Naive B cell (primary cell): Measurements from ENCODE around the gene CD300LD. TPM values are rescaled to one million over a fixed set of nuclear protein-coding genes. Genes with fewer than 3 reads are reported as not detected.
"Not testable (repeated sequence)": the region's sequence is repeated elsewhere in the genome, so short reads cannot be mapped to it uniquely, and the experiment has no call there.

ENCODE experiments used
- ATAC-seq, 2 donors: fragments of 150-1000 bp; cut with Tn5 transposase; 2 replicates each; pipeline ENCODE4 v1.10.0; 2021; ENCODE audit warnings: low read depth in 2 of 2, mild to moderate bottlenecking in 2 of 2, moderate library complexity in 2 of 2
- DNase-seq: peaks from one replicate; pipeline ENCODE4 v3.0.0; 2022
- H3K27ac Mint-ChIP-seq, 6 donors: one replicate each; pipeline ENCODE4 v1.8.0; 2020 to 2022; ENCODE audit warnings: mild to moderate bottlenecking in 6 of 6, mixed read lengths in 6 of 6, moderate library complexity in 5 of 6, inconsistent platforms in 2 of 6
- H3K27me3 Mint-ChIP-seq, 3 donors: one replicate each; pipeline ENCODE4 v1.8.0; 2021 to 2022; ENCODE audit warnings: mixed read lengths in 3 of 3, mild to moderate bottlenecking in 1 of 3
- H3K36me3 Mint-ChIP-seq, 2 donors: one replicate each; pipeline ENCODE4 v1.8.0; 2020 to 2022; ENCODE audit warnings: mixed read lengths in 2 of 2, inconsistent platforms in 1 of 2, mild to moderate bottlenecking in 1 of 2
- H3K4me1 Mint-ChIP-seq, 3 donors: one replicate each; pipeline ENCODE4 v1.8.0; 2020 to 2022; ENCODE audit warnings: mixed read lengths in 3 of 3, inconsistent platforms in 1 of 3, mild to moderate bottlenecking in 1 of 3, moderate library complexity in 1 of 3
- H3K4me3 Mint-ChIP-seq, 8 donors: one replicate each; pipeline ENCODE4 v1.8.0; 2020 to 2022; ENCODE audit warnings: mild to moderate bottlenecking in 8 of 8, mixed read lengths in 8 of 8, moderate library complexity in 8 of 8, inconsistent platforms in 2 of 8
- H3K9me3 Mint-ChIP-seq, 7 donors: one replicate each; pipeline ENCODE4 v1.8.0; 2020 to 2022; ENCODE audit warnings: mixed read lengths in 7 of 7, mild to moderate bottlenecking in 5 of 7, inconsistent platforms in 2 of 7, moderate library complexity in 1 of 7
- polyA plus RNA-seq, 6 donors: library from polyadenylated mRNA; unstranded; fragments of 300-500 nt; fragmentation: Illumina TruSeq; gene quantifications; one replicate each; pipeline ENCODE4 v1.2.3, GENCODE V29; 2021; ENCODE audit warnings: low read depth in 6 of 6

CD300LD gene
- polyA plus RNA-seq, 6 donors from 2014 or later = not detected

GRCh38 chr17:74584292-74585060 is 7.6 kb downstream of the CD300LD start:
- DNase-seq (no peak), ATAC-seq (no peak)
- Mint-ChIP-seq H3K27me3 (peaks cover 11 to 36% (median 29%) of the 10 kb centered on the region in 3 donors), H3K9me3 (peaks cover 0 to 9% (median 1%) of the 10 kb centered on the region in 7 donors), H3K4me1 (peaks cover 4 to 10% (median 6%) of the 10 kb centered on the region in 3 donors), H3K27ac (no peak overlapping the region), H3K4me3 (no peak overlapping the region), H3K36me3 (no peaks in the 10 kb centered on the region)

DNA sequence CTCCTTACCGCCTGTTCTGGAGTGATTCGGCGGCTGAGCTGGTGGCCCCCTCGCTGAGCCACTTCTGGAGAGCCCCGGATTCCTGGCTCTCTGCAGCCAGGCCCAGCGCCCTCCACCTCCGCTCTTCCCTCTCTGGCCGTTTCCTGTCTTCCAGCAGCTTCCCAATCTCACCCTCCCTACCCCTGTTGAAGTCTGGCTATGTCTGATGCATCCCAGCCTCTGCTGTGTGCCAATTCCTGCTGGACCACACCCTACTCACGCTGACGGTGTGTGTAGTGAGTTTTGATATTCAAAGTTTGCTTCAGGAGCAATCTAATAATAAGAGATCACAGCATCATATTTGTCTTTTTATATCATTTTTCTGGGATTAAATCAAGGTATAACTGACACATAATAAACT is 9.4 kb downstream of the CD300LD start:
- Mint-ChIP-seq H3K9me3 (peaks cover 0 to 9% (median 1%) of the 10 kb centered on the region in 7 donors), H3K27ac (peak overlapping the region in 1 of 6 donors; percentile 44), H3K36me3 (no peaks in the 10 kb centered on the region), H3K27me3 (peaks cover 11 to 33% (median 26%) of the 10 kb centered on the region in 3 donors), H3K4me3 (no peak overlapping the region), H3K4me1 (peaks cover 6 to 13% (median 10%) of the 10 kb centered on the region in 3 donors)
- DNase-seq = no peak
- ATAC-seq = no peak

DNA sequence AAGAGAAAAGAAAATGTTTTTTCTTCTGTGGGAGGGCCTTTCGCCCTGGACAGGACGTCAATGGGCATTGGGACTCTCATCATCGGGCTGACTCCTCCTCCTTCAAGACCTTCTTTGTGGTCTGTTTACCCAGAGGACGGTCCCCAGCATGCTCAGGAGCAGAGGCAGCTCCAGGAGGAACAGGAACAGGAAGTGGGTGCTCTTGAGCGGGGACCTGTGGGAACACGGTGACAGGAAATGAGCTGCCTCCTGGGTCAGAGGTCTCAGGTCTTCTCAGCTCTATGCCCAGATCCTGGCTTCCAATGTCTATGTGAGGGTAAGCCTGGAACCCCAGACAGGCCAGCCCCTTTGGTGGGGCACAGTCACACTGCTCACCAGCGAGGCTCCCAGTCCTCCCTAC is 12.2 kb downstream of the CD300LD start:
- Mint-ChIP-seq H3K36me3 (no peaks in the 10 kb centered on the region), H3K27ac (no peak overlapping the region), H3K4me1 (peaks cover 6 to 18% (median 10%) of the 10 kb centered on the region in 3 donors), H3K4me3 (no peak overlapping the region), H3K27me3 (peaks cover 11 to 48% (median 32%) of the 10 kb centered on the region in 3 donors), H3K9me3 (peaks cover 0 to 4% (median 0%) of the 10 kb centered on the region in 7 donors)
- ATAC-seq (no peak), DNase-seq (no peak)

DNA sequence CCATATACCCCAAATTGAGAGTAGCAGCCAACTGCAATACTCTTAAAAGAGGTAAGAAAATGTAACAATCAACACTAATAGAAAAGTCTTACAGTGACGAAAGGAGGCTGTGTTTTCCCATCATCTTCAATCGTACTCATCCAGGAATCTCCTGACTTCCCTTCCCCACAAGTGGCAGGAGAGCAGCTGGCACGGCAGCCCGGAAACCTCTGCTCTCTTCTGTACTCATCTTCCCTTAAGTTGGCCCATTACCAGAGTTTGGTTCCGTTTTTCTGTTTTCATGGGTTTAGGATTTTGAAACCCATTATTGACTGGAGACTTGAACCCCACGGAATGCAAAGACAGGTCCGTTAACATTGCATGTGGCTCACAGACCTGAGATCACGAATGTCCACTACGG is 13.1 kb downstream of the CD300LD start:
- H3K4me3 Mint-ChIP-seq = no peak overlapping the region
- no peak for DNase-seq

GRCh38 chr17:74574489-74575142 is 17.5 kb downstream of the CD300LD start:
- Mint-ChIP-seq H3K4me3 (no peak overlapping the region), H3K27me3 (peaks cover 17 to 50% (median 47%) of the 10 kb centered on the region in 3 donors), H3K4me1 (peaks cover 0 to 12% (median 6%) of the 10 kb centered on the region in 3 donors), H3K36me3 (no peaks in the 10 kb centered on the region), H3K9me3 (peaks cover 0 to 3% (median 0%) of the 10 kb centered on the region in 7 donors), H3K27ac (no peak overlapping the region)
- no peak for DNase-seq
- no peak for ATAC-seq

More for the DNA sequence above, 13.1 kb downstream of the CD300LD start:
- H3K4me1 Mint-ChIP-seq = peaks cover 6 to 18% (median 10%) of the 10 kb centered on the region in 3 donors
- peak overlapping the region in 1 of 6 donors; percentile 25 for H3K27ac Mint-ChIP-seq
- ATAC-seq = no peak
- H3K36me3 Mint-ChIP-seq = no peaks in the 10 kb centered on the region
- peaks cover 11 to 46% (median 34%) of the 10 kb centered on the region in 3 donors for H3K27me3 Mint-ChIP-seq
- H3K9me3 Mint-ChIP-seq = peaks cover 0 to 2% (median 0%) of the 10 kb centered on the region in 7 donors

GRCh38 chr17:74573635-74574034 is 18.4 kb downstream of the CD300LD start:
- Mint-ChIP-seq H3K4me1 (peaks cover 7 to 16% (median 8%) of the 10 kb centered on the region in 3 donors), H3K27me3 (peaks cover 23 to 60% (median 50%) of the 10 kb centered on the region in 3 donors)
- H3K4me3 Mint-ChIP-seq, H3K9me3 Mint-ChIP-seq, H3K36me3 Mint-ChIP-seq, DNase-seq, H3K27ac Mint-ChIP-seq, ATAC-seq: not testable (repeated sequence)

DNA sequence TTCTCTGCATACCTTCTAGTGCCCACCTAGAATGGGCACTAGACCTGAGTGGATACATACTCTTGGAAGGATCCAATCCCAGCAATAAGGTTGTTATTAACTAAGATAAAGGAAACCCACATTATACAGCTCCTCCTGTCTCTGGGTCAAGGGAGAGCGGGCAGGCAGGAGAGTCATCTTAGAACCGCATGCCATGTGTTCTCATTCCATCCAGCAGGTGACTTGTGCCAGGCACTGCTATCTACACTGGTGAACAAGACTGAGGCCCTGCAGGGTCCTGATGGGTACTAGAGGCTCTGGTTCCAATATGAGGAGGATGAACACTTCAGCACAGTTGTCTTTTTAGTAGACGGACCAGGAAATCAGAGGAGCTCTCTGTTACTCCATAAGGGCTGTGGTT is 18.9 kb downstream of the CD300LD start:
- H3K27me3 Mint-ChIP-seq = peaks cover 28 to 64% (median 54%) of the 10 kb centered on the region in 3 donors
- H3K4me1 Mint-ChIP-seq = peaks cover 11 to 20% (median 11%) of the 10 kb centered on the region in 3 donors
- DNase-seq (no peak), ATAC-seq (no peak)
- peaks cover 0 to 8% of the 10 kb centered on the region in 2 donors for H3K36me3 Mint-ChIP-seq
- H3K9me3 Mint-ChIP-seq = peaks cover 0 to 7% (median 0%) of the 10 kb centered on the region in 7 donors
- H3K27ac Mint-ChIP-seq = no peak overlapping the region
- no peak overlapping the region for H3K4me3 Mint-ChIP-seq

GRCh38 chr17:74571621-74572270 is 20.3 kb downstream of the CD300LD start:
- ATAC-seq = no peak
- Mint-ChIP-seq H3K4me1 (peaks cover 13 to 33% (median 16%) of the 10 kb centered on the region in 3 donors), H3K36me3 (peaks cover 0 to 8% of the 10 kb centered on the region in 2 donors), H3K4me3 (no peak overlapping the region), H3K9me3 (peaks cover 0 to 8% (median 0%) of the 10 kb centered on the region in 7 donors), H3K27ac (no peak overlapping the region), H3K27me3 (peaks cover 28 to 61% (median 52%) of the 10 kb centered on the region in 3 donors)
- DNase-seq = no peak

DNA sequence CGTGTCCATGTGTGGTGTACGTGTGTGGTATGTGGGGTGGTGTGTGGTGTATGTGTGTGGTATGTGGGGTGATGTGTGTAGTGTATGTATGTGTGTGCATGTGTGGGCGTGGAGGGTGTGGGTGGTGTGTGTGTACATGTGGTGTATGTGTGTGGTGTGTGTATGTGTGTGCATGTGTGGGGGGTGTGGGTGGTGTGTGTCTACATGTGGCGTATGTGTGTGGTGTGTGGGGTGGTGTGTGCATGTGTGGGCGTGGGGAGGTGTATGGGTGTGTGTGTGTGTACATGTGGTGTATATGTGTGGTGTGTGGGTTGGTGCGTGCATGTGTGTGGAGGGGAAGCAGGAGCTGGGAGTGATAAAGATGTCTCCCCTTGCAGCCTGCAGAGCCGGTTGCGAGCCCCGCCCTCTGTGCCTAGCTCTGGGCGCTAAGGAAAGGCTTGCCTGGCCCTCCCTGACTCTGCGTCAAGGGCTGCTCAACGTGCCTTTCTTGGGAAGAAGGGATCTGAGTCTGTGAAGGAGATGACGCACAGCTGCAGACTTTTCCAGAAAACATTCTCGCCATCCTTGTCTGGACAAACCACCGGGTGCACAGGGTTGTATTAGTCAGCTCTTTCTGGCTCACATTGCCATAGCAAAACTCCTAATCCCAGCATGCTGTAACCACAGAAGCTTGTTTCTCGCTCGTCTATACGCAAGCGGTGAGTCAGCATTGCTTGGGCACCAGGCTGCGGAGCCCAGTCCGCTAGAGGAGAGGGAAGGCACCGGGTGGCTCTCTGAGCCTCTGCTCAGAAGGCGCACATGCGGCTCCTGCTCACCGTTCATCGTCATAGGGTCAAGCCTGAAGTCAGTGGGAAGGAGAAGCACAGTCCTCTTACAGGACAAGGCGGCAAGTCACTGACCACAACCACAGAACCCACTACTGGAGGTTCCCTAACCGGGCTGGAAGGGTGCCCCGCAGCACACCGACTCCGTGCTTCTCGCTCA is 22.8 kb downstream of the CD300LD start:
- Mint-ChIP-seq H3K4me1 (peaks cover 13 to 34% (median 16%) of the 10 kb centered on the region in 3 donors), H3K4me3 (no peak overlapping the region), H3K27ac (no peak overlapping the region), H3K27me3 (peaks cover 25 to 56% (median 46%) of the 10 kb centered on the region in 3 donors), H3K9me3 (peaks cover 0 to 8% (median 0%) of the 10 kb centered on the region in 7 donors), H3K36me3 (peaks cover 0 to 8% of the 10 kb centered on the region in 2 donors)
- DNase-seq (no peak), ATAC-seq (no peak)

DNA sequence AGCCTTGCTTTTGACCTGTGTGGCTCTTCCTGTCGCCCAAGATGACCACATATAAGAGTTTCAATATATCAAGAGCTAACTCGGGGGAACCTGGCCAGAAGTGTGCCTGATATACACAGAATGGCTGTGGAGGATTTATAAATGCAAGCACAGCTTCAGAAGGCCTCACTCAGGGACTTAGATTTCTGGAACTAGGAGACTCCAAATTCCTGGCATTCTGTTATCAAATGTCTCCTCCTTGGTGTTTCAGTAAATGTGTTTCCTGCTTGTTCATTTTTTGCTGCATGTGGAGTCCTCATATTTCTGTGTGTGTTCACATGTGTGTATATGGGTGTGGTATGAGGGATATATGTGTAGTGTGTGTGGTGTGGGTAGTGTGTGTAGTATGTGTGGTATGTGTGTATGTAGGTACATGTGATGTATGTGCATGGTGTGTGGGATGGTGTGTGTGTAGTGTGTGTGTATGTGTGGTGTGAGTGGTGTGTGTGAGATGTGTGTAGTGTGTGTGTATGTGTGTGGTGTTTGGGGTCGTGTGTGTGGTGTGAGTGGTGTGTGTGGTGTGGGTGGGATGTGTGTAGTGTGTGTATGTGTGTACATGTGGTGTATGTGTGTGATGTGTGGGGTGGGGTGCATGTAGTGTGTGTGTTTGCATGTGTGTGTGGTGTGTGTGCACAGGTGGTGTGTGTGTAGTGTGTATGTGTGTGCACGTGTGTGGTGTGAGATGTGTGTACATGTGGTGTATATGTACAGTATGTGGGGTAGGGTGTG is 23.8 kb downstream of the CD300LD start:
- peaks cover 0 to 14% of the 10 kb centered on the region in 2 donors for H3K36me3 Mint-ChIP-seq
- peaks cover 0 to 8% (median 0%) of the 10 kb centered on the region in 7 donors for H3K9me3 Mint-ChIP-seq
- no peak overlapping the region for H3K27ac Mint-ChIP-seq
- ATAC-seq (no peak), DNase-seq (no peak)
- H3K27me3 Mint-ChIP-seq = peaks cover 26 to 58% (median 55%) of the 10 kb centered on the region in 3 donors
- no peak overlapping the region for H3K4me3 Mint-ChIP-seq
- H3K4me1 Mint-ChIP-seq = peaks cover 13 to 38% (median 16%) of the 10 kb centered on the region in 3 donors

GRCh38 chr17:74567397-74567796 is 24.7 kb downstream of the CD300LD start, which contains the start of gene CD300H:
CD300H (minus strand) TSS chr17:74567509.
- Mint-ChIP-seq H3K9me3 (peaks cover 0 to 8% (median 0%) of the 10 kb centered on the region in 7 donors), H3K4me1 (peaks cover 13 to 39% (median 16%) of the 10 kb centered on the region in 3 donors), H3K4me3 (peak within 1 kb of the TSS in 3 of 8 donors; percentile 54 to 65 (median 61)), H3K27ac (peak within 1 kb of the TSS in 1 of 6 donors; percentile 15), H3K27me3 (peaks cover 26 to 62% (median 61%) of the 10 kb centered on the region in 3 donors), H3K36me3 (peaks cover 0 to 16% of the 10 kb centered on the region in 2 donors)
- DNase-seq (no peak), ATAC-seq (no peak)
